SU-DHL-6 (cell line): Measurements from ENCODE around the gene KRTAP3-2.

Experiments
- H2AFZ ChIP-seq: fragments of 200-600 bp; sonication (generic); 2 replicates; pipeline ENCODE4 v1.6.1; 2014; ENCODE audit warnings: low read depth, mild to moderate bottlenecking, moderate library complexity, mixed read lengths, antibody characterized with exemption, low read length; ENCODE audit not compliant: severe bottlenecking
- H3F3A ChIP-seq: fragments of 200-600 bp; shearing (Covaris generic); 2 replicates; pipeline ENCODE4 v1.6.0; 2016; ENCODE audit warnings: antibody characterized with exemption, mild to moderate bottlenecking; ENCODE audit not compliant: insufficient read depth
- H3K27ac ChIP-seq: fragments of 200-600 bp; sonication (generic); 2 replicates; pipeline ENCODE4 v1.5.1; 2016; ENCODE audit warnings: low read depth, mild to moderate bottlenecking, low read length, moderate library complexity, mixed read lengths
- H3K27me3 ChIP-seq: fragments of 200-600 bp; sonication (generic), shearing (Covaris generic); 2 replicates; pipeline ENCODE4 v1.6.0; 2014; ENCODE audit warnings: mild to moderate bottlenecking, low read length
- H3K36me3 ChIP-seq: fragments of 200-600 bp; sonication (generic); 2 replicates; pipeline ENCODE4 v1.6.1; 2014; ENCODE audit warnings: mild to moderate bottlenecking, low read length, mixed read lengths
- H3K4me2 ChIP-seq: fragments of 300-600, 200-600 bp; shearing (Covaris generic), sonication (generic); 2 replicates; pipeline ENCODE4 v1.6.0; 2014; ENCODE audit warnings: low read length, low read depth, mild to moderate bottlenecking; ENCODE audit not compliant: poor library complexity, severe bottlenecking
- H3K4me3 ChIP-seq: fragments of 200-600 bp; sonication (generic); 2 replicates; pipeline ENCODE4 v1.5.1; 2014; ENCODE audit warnings: antibody characterized with exemption, low read length, mild to moderate bottlenecking, mixed read lengths; ENCODE audit not compliant: insufficient read depth, poor library complexity, severe bottlenecking
- H3K79me2 ChIP-seq: fragments of 200-600 bp; sonication (generic); 2 replicates; pipeline ENCODE4 v1.6.1; 2014; ENCODE audit warnings: mild to moderate bottlenecking, low read length, moderate library complexity; ENCODE audit not compliant: insufficient read depth
- H3K9ac ChIP-seq: fragments of 200-600 bp; sonication (generic); 2 replicates; pipeline ENCODE4 v1.7.0; 2014; ENCODE audit warnings: mild to moderate bottlenecking, low read length
- H3K9me2 ChIP-seq: fragments of 200-600 bp; sonication (generic); replicated peaks from 2 replicates; pipeline ENCODE4 v1.6.1; 2014; ENCODE audit warnings: low read length; ENCODE audit not compliant: insufficient read depth
- H3K9me3 ChIP-seq: fragments of 200-600 bp; sonication (generic); 2 replicates; pipeline ENCODE4 v1.6.1; 2014; ENCODE audit warnings: low read length, mixed read lengths; ENCODE audit not compliant: insufficient read depth
- H4K20me1 ChIP-seq: fragments of 200-600 bp; sonication (generic); 2 replicates; pipeline ENCODE4 v1.6.1; 2014; ENCODE audit warnings: low read depth, mild to moderate bottlenecking, antibody characterized with exemption, low read length, moderate library complexity, mixed read lengths
- CTCF ChIP-seq: fragments of 200-600 bp; sonication (generic); IDR thresholded peaks from one replicate; pipeline ENCODE4 v1.5.1; 2017; ENCODE audit warnings: antibody characterized with exemption, mild to moderate bottlenecking, low read length, moderate library complexity; ENCODE audit not compliant: insufficient read depth, poor library complexity, severe bottlenecking
- EZH2phosphoT487 ChIP-seq: fragments of 200-600 bp; sonication (generic), shearing (Covaris generic); conservative IDR thresholded peaks from 2 replicates; pipeline ENCODE4 v1.6.1; 2018; ENCODE audit warnings: mild to moderate bottlenecking, antibody characterized with exemption, low read length, moderate library complexity, mixed read lengths

Gene KRTAP3-2

GRCh38 chr17:40951011-40951622 is 48.6 kb downstream of the KRTAP3-2 start:
- H3K79me2 ChIP-seq, result no peaks in the 10 kb centered on the region
- H4K20me1 ChIP-seq, result no peaks in the 10 kb centered on the region
- TF ChIP-seq EZH2phosphoT487 (no peak), CTCF (no peak)
- H2AFZ ChIP-seq, result no peak overlapping the region
- no peak overlapping the region for H3K4me2 ChIP-seq
- H3F3A ChIP-seq, result no peaks in the 10 kb centered on the region
- no peak overlapping the region for H3K9ac ChIP-seq
- H3K27ac ChIP-seq, result no peak overlapping the region
- no peak overlapping the region for H3K4me3 ChIP-seq
- no peaks in the 10 kb centered on the region for H3K36me3 ChIP-seq
- H3K9me3 ChIP-seq, result no peaks in the 10 kb centered on the region
- H3K27me3 ChIP-seq, result no peaks in the 10 kb centered on the region
- H3K9me2 ChIP-seq, result no peaks in the 10 kb centered on the region

- no peaks in the 10 kb centered on the region for H3K79me2 ChIP-seq
- H3K36me3 ChIP-seq, result no peaks in the 10 kb centered on the region
- H3K4me2 ChIP-seq, result no peak overlapping the region
- H3F3A ChIP-seq, result no peaks in the 10 kb centered on the region
- H4K20me1 ChIP-seq, result no peaks in the 10 kb centered on the region
- H3K9me2 ChIP-seq, result no peaks in the 10 kb centered on the region
- H3K4me3 ChIP-seq, result no peak overlapping the region
- no peak overlapping the region for H3K9ac ChIP-seq
- no peaks in the 10 kb centered on the region for H3K27me3 ChIP-seq
- TF ChIP-seq EZH2phosphoT487 (no peak), CTCF (no peak)
- no peak overlapping the region for H2AFZ ChIP-seq
- no peaks in the 10 kb centered on the region for H3K9me3 ChIP-seq
- H3K27ac ChIP-seq, result no peak overlapping the region
These were observed 49.5 kb downstream of the KRTAP3-2 start for GRCh38 chr17:40950176-40950575.

GRCh38 chr17:40949418-40949817 is 50.3 kb downstream of the KRTAP3-2 start:
- no peak overlapping the region for H3K4me2 ChIP-seq
- H3K36me3 ChIP-seq, result no peaks in the 10 kb centered on the region
- no peaks in the 10 kb centered on the region for H3K27me3 ChIP-seq
- H3K27ac ChIP-seq, result no peak overlapping the region
- no peak overlapping the region for H3K4me3 ChIP-seq
- H4K20me1 ChIP-seq, result no peaks in the 10 kb centered on the region
- H3K79me2 ChIP-seq, result no peaks in the 10 kb centered on the region
- no peaks in the 10 kb centered on the region for H3K9me2 ChIP-seq
- no peaks in the 10 kb centered on the region for H3F3A ChIP-seq
- H3K9me3 ChIP-seq, result no peaks in the 10 kb centered on the region
- no peak for TF ChIP-seq EZH2phosphoT487
- TF ChIP-seq CTCF, result no peak
- no peak overlapping the region for H2AFZ ChIP-seq
- no peak overlapping the region for H3K9ac ChIP-seq
